ENCODE data around the gene GFPT2.

GFPT2 gene

GRCh38 chr5:180333661-180334060, 19.5 kb downstream of the GFPT2 start (continued):
- TF ChIP-seq SP7 (tag by site-specific recombination; IDR thresholded peaks at IDR 0.05), result no peak
- TF ChIP-seq HOXD13 (CRISPR knock-in tag; IDR thresholded peaks at IDR 0.05; ENCODE audit: borderline replicate concordance), result no peak

DNA sequence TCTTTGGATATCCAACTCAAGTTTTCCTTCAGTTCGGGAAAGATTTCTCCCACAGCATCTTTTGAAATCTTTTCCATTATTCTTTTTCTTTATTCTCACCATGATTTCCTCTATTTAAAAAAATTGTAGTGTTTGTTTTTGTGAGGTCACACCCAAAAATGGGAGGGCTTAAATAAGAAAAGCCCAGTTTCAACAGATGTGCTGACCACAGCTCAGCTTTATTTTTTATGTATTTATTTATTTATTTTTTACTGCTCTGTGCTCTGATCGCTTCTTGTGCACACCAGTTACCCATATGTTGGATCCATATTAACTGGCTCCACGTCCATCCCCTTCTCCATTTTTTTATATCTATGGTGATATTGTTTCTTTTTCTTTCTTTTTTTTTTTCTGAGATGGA, 20.3 kb downstream of the GFPT2 start:
- Histone ChIP-seq H3K27ac (ENCODE audit: extremely low read depth, low read depth, low read length) (no peak overlapping the region), H3K4me1 (ENCODE audit: control insufficient read depth, insufficient read depth, low read length) (no peaks in the 10 kb centered on the region), H3K36me3 (ENCODE audit: control insufficient read depth in 2 of 2, insufficient read depth in 1 of 2, low read length in 2 of 2) (peaks cover 0 to 78% of the 10 kb centered on the region in 2 experiments; a peak in 2 of 3 replicates), H3K4me3 (ENCODE audit: low read depth, low read length) (no peak overlapping the region), H3K9me3 (ENCODE audit: control insufficient read depth, insufficient read depth, low read depth, low read length) (no peaks in the 10 kb centered on the region)
- ChIA-PET POLR2A (no interaction called here), CTCF (interaction anchor here (0.7 to 1.3 kb wide), 3 partner anchors 12 to 25 kb away, joined by 3 to 7 read pairs (median 4); no protein-coding TSS in a partner anchor)
- TF ChIP-seq ZNF133 (tag by site-specific recombination; IDR thresholded peaks at IDR 0.05), result peak; percentile 87
- TF ChIP-seq, protein P1, sequence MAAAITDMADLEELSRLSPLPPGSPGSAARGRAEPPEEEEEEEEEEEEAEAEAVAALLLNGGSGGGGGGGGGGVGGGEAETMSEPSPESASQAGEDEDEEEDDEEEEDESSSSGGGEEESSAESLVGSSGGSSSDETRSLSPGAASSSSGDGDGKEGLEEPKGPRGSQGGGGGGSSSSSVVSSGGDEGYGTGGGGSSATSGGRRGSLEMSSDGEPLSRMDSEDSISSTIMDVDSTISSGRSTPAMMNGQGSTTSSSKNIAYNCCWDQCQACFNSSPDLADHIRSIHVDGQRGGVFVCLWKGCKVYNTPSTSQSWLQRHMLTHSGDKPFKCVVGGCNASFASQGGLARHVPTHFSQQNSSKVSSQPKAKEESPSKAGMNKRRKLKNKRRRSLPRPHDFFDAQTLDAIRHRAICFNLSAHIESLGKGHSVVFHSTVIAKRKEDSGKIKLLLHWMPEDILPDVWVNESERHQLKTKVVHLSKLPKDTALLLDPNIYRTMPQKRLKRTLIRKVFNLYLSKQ (tag by site-specific recombination; IDR thresholded peaks at IDR 0.05; ENCODE audit: borderline replicate concordance), result no peak

GRCh38 chr5:180332051-180332517, 21.1 kb downstream of the GFPT2 start:
- Histone ChIP-seq H3K36me3 (ENCODE audit: control insufficient read depth in 2 of 2, insufficient read depth in 1 of 2, low read length in 2 of 2) (peaks cover 0 to 80% of the 10 kb centered on the region in 2 experiments; a peak in 2 of 3 replicates), H3K9me3 (ENCODE audit: control insufficient read depth, insufficient read depth, low read depth, low read length) (no peaks in the 10 kb centered on the region), H3K4me3 (ENCODE audit: low read depth, low read length) (no peak overlapping the region), H3K4me1 (ENCODE audit: control insufficient read depth, insufficient read depth, low read length) (no peaks in the 10 kb centered on the region), H3K27ac (ENCODE audit: extremely low read depth, low read depth, low read length) (no peak overlapping the region)
- ChIA-PET POLR2A (no interaction called here), CTCF (interaction anchor here (0.9 to 1.3 kb wide), 3 partner anchors 16 to 205 kb away, joined by 3 to 4 read pairs (median 3); no protein-coding TSS in a partner anchor)
- TF ChIP-seq ZNF391 (tag by site-specific recombination; IDR thresholded peaks at IDR 0.05; ENCODE audit: borderline replicate concordance, low read depth) (no peak), ZIC2 (tag by site-specific recombination; IDR thresholded peaks at IDR 0.05) (peak; percentile 42), BCL11B (tag by site-specific recombination; IDR thresholded peaks at IDR 0.05; ENCODE audit: low read depth) (no peak)

DNA sequence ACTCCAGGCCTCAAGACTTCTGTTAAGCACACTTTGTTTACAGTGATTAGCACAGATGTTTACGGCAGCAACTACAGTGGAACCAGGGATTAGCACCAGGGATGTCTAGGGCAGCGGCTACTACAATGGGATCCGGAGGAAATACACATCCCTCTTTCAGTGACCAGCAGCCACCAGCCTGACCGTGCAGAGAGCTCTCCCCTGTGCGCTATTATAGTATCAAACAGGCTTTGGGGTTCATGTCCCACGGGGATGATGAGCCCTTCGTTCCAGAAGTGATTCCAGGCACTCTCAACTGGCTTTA, 21.5 kb downstream of the GFPT2 start:
- ChIA-PET POLR2A (no interaction called here), CTCF (interaction anchor here (0.9 to 1.3 kb wide), 3 partner anchors 15 to 204 kb away, joined by 3 to 4 read pairs (median 3); no protein-coding TSS in a partner anchor)
- H3K9me3 ChIP-seq (ENCODE audit: control insufficient read depth, insufficient read depth, low read depth, low read length), result no peaks in the 10 kb centered on the region
- H3K4me3 ChIP-seq (ENCODE audit: low read depth, low read length), result no peak overlapping the region
- peaks cover 0 to 78% of the 10 kb centered on the region in 2 experiments; a peak in 2 of 3 replicates for H3K36me3 ChIP-seq (ENCODE audit: control insufficient read depth in 2 of 2, insufficient read depth in 1 of 2, low read length in 2 of 2)
- H3K4me1 ChIP-seq (ENCODE audit: control insufficient read depth, insufficient read depth, low read length), result no peaks in the 10 kb centered on the region
- no peak for TF ChIP-seq ZNF121 (tag by site-specific recombination; IDR thresholded peaks at IDR 0.05)
- TF ChIP-seq ZNF768 (tag by site-specific recombination; IDR thresholded peaks at IDR 0.05), result no peak
- TF ChIP-seq ZNF610 (tag by site-specific recombination; IDR thresholded peaks at IDR 0.05; ENCODE audit: borderline replicate concordance), result no peak
- TF ChIP-seq, protein P2, sequence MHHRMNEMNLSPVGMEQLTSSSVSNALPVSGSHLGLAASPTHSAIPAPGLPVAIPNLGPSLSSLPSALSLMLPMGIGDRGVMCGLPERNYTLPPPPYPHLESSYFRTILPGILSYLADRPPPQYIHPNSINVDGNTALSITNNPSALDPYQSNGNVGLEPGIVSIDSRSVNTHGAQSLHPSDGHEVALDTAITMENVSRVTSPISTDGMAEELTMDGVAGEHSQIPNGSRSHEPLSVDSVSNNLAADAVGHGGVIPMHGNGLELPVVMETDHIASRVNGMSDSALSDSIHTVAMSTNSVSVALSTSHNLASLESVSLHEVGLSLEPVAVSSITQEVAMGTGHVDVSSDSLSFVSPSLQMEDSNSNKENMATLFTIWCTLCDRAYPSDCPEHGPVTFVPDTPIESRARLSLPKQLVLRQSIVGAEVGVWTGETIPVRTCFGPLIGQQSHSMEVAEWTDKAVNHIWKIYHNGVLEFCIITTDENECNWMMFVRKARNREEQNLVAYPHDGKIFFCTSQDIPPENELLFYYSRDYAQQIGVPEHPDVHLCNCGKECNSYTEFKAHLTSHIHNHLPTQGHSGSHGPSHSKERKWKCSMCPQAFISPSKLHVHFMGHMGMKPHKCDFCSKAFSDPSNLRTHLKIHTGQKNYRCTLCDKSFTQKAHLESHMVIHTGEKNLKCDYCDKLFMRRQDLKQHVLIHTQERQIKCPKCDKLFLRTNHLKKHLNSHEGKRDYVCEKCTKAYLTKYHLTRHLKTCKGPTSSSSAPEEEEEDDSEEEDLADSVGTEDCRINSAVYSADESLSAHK (tag by site-specific recombination; IDR thresholded peaks at IDR 0.05), result no peak
- no peak for TF ChIP-seq ZBTB49 (tag by site-specific recombination; IDR thresholded peaks at IDR 0.05; ENCODE audit: low read depth)
- TF ChIP-seq, protein P3, sequence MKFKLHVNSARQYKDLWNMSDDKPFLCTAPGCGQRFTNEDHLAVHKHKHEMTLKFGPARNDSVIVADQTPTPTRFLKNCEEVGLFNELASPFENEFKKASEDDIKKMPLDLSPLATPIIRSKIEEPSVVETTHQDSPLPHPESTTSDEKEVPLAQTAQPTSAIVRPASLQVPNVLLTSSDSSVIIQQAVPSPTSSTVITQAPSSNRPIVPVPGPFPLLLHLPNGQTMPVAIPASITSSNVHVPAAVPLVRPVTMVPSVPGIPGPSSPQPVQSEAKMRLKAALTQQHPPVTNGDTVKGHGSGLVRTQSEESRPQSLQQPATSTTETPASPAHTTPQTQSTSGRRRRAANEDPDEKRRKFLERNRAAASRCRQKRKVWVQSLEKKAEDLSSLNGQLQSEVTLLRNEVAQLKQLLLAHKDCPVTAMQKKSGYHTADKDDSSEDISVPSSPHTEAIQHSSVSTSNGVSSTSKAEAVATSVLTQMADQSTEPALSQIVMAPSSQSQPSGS (tag by site-specific recombination; IDR thresholded peaks at IDR 0.05; ENCODE audit: low read depth), result no peak
- TF ChIP-seq ZBTB20 (tag by site-specific recombination; IDR thresholded peaks at IDR 0.05), result no peak
- TF ChIP-seq SCRT1 (tag by site-specific recombination; IDR thresholded peaks at IDR 0.05; ENCODE audit: borderline replicate concordance), result no peak
- no peak for TF ChIP-seq ZNF561 (tag by site-specific recombination; IDR thresholded peaks at IDR 0.05; ENCODE audit: borderline replicate concordance)
- no peak for TF ChIP-seq CTCF (tag by site-specific recombination; IDR thresholded peaks at IDR 0.05)
- no peak for TF ChIP-seq ZFP3 (tag by site-specific recombination; IDR thresholded peaks at IDR 0.05; ENCODE audit: low read depth)
- no peak for TF ChIP-seq ZNF670 (tag by site-specific recombination; IDR thresholded peaks at IDR 0.05; ENCODE audit: low read depth)
- H3K27ac ChIP-seq (ENCODE audit: extremely low read depth, low read depth, low read length), result no peak overlapping the region

All from HEK293 (cell line).